K562 (cell line): Measurements from ENCODE around the gene SLCO6A1. TPM values are rescaled to one million over a fixed set of nuclear protein-coding genes. Genes with fewer than 3 reads are reported as not detected.

Experiments used
- ATAC-seq: fragments of 200-7000 bp; cut with Tn5 transposase; 3 replicates; pipeline ENCODE4 v1.9.1; 2020; ENCODE audit warnings: moderate library complexity
- BruUV-seq: library from RNA; stranded (reverse); fragments of 400-500 nt; replicated peaks from 2 replicates; lab custom pipeline; 2021; lab: Mats Ljungman, UMichigan
- CTCF ChIA-PET: fragments of 300-600 bp; formaldehyde crosslinking; extraction: SDS; loops from one replicate; lab custom pipeline; 2021; ENCODE audit warnings: low intra/inter-chr PET ratio; lab: Yijun Ruan, JAX
- POLR2A ChIA-PET: fragments of 300-600, 350-650 bp; sonication (Branson Sonifier 250); formaldehyde crosslinking; extraction: SDS; loops from one replicate; lab custom pipeline; 2021; ENCODE audit warnings: antibody characterized with exemption, inconsistent platforms; lab: Yijun Ruan, JAX
- DNase-seq, 4 experiments: peaks; one replicate each; pipeline versions ENCODE4 v3.0.0 to v3.0.0-alpha.2; 2011 to 2018; ENCODE audit warnings: low spot score in 3 of 4, mixed read lengths in 3 of 4; ENCODE audit errors: extremely low read depth in 1 of 4
- FAIRE-seq: peaks from 2 replicates; lab custom pipeline; 2011; peaks lifted over from hg19 to GRCh38; lab: Jason Lieb, UNC
- H2AFZ ChIP-seq: 2 replicates; pipeline ENCODE4 v1.6.0; 2011; ENCODE audit warnings: low read depth, low read length, control low read depth, inconsistent platforms
- H3K27ac ChIP-seq: fragments of 200-600 bp; 3 replicates; pipeline ENCODE4 v1.8.0; 2011; ENCODE audit warnings: low read depth, mild to moderate bottlenecking, control low read depth, inconsistent platforms, low read length, moderate library complexity, mixed read lengths; ENCODE audit errors: extremely low read depth
- H3K27me3 ChIP-seq, 2 experiments: fragments of 300-600 bp in 1 of 2; 2 replicates in 1 of 2; 3 replicates in 1 of 2; pipeline versions ENCODE4 v1.6.0 to v1.8.0; 2011; ENCODE audit warnings: inconsistent platforms in 2 of 2, low read length in 2 of 2, mild to moderate bottlenecking in 1 of 2, mixed read lengths in 1 of 2, moderate library complexity in 1 of 2; ENCODE audit not compliant: control insufficient read depth in 2 of 2, insufficient read depth in 2 of 2
- H3K36me3 ChIP-seq: fragments of 300-600 bp; 3 replicates; pipeline ENCODE4 v1.8.0; 2011; ENCODE audit warnings: mild to moderate bottlenecking, low read length, inconsistent platforms; ENCODE audit not compliant: control insufficient read depth, insufficient read depth
- H3K4me1 ChIP-seq, 2 experiments: fragments of 200-600 bp in 1 of 2; replicated peaks in 1 of 2; 2 replicates in 1 of 2; 3 replicates in 1 of 2; pipeline versions ENCODE4 v1.5.1 to v1.8.0; 2011; ENCODE audit warnings: inconsistent platforms in 2 of 2, low read length in 2 of 2, mild to moderate bottlenecking in 1 of 2, mixed read lengths in 1 of 2, moderate library complexity in 1 of 2; ENCODE audit not compliant: control insufficient read depth in 2 of 2, insufficient read depth in 2 of 2
- H3K4me2 ChIP-seq: 2 replicates; pipeline ENCODE4 v1.6.1; 2011; ENCODE audit warnings: low read length, control low read depth, inconsistent platforms, mixed read lengths; ENCODE audit not compliant: insufficient read depth
- H3K4me3 ChIP-seq: fragments of 200-600 bp; sonication (generic), shearing (Covaris generic); 2 replicates; pipeline ENCODE4 v1.5.1; 2016; ENCODE audit warnings: control low read depth, inconsistent platforms
- H3K79me2 ChIP-seq: fragments of 200-600 bp; 3 replicates; pipeline ENCODE4 v1.8.0; 2011; ENCODE audit warnings: low read length, inconsistent platforms; ENCODE audit not compliant: control insufficient read depth, insufficient read depth
- H3K9ac ChIP-seq, 2 experiments: 2 replicates each; pipeline versions ENCODE4 v1.6.0 to v1.6.1; 2011; ENCODE audit warnings: low read depth in 2 of 2, low read length in 2 of 2, control low read depth in 1 of 2, inconsistent platforms in 1 of 2, mild to moderate bottlenecking in 1 of 2, mixed read lengths in 1 of 2; ENCODE audit not compliant: insufficient read depth in 1 of 2
- H3K9me1 ChIP-seq: one replicate; pipeline ENCODE4 v1.6.0; 2011; ENCODE audit warnings: inconsistent platforms, mild to moderate bottlenecking, low read length, moderate library complexity; ENCODE audit not compliant: control insufficient read depth, insufficient read depth
- H3K9me3 ChIP-seq: replicated peaks from 2 replicates; pipeline ENCODE4 v1.5.1; 2011; ENCODE audit warnings: low read depth, low read length, inconsistent platforms; ENCODE audit not compliant: control insufficient read depth, insufficient read depth
- H4K20me1 ChIP-seq: replicated peaks from 2 replicates; pipeline ENCODE4 v1.6.1; 2011; ENCODE audit warnings: low read length, inconsistent platforms, mixed read lengths; ENCODE audit not compliant: control insufficient read depth, insufficient read depth
- CREM ChIP-seq: IDR thresholded peaks from 2 replicates; pipeline ENCODE4 v1.6.1; 2014; ENCODE audit warnings: antibody characterized with exemption, low read depth
- GATA2 ChIP-seq: sonication (generic); formaldehyde crosslinking; IDR thresholded peaks from 2 replicates; pipeline ENCODE4 v1.4.0; 2020; ENCODE audit warnings: mild to moderate bottlenecking, missing genetic modification reagents
- HIVEP1 ChIP-seq: fragments of 250-450 bp; sonication (Bioruptor Pico); IDR thresholded peaks from 2 replicates; pipeline ENCODE4 v1.4.0; 2020; ENCODE audit warnings: mild to moderate bottlenecking
- HMG20A ChIP-seq: fragments of 450-650 bp; formaldehyde crosslinking; conservative IDR thresholded peaks from 2 replicates; pipeline ENCODE4 v1.4.0; 2020; ENCODE audit warnings: mild to moderate bottlenecking, mixed read lengths
- MLLT1 ChIP-seq, 2 experiments: fragments of 450-650 bp; IDR thresholded peaks; 2 replicates each; pipeline ENCODE4 v1.6.1; 2016
- SFPQ ChIP-seq: fragments of 200-400 bp; formaldehyde crosslinking; IDR thresholded peaks from 2 replicates; pipeline ENCODE4 v1.6.1; 2017; ENCODE audit warnings: mild to moderate bottlenecking, low read depth, low read length, moderate library complexity
- SIRT6 ChIP-seq: IDR thresholded peaks from one replicate; pipeline ENCODE4 v1.6.1; 2012; ENCODE audit warnings: low read depth, mild to moderate bottlenecking, control low read depth, inconsistent platforms, low read length, moderate library complexity
- SRSF7 ChIP-seq: fragments of 200-400 bp; formaldehyde crosslinking; optimal IDR thresholded peaks from 2 replicates; pipeline ENCODE3; 2017; ENCODE audit warnings: mild to moderate bottlenecking, low read depth, low read length
- WGBS: fragments of 100-300 bp; shearing (Covaris generic); methylation state at CpG from one replicate; pipeline ENCODE4 v1.1.6; 2016; ENCODE audit warnings: low coverage, mixed read lengths; ENCODE audit not compliant: insufficient coverage; ENCODE audit errors: missing lambda C conversion rate; 5-methylcytosine and 5-hydroxymethylcytosine counted together
- in situ Hi-C: fragments of 300-500 bp; cut with MboI; formaldehyde crosslinking; loops from 4 replicates; pipeline ENCODE4 v1.15.0; 2018; ENCODE audit warnings: inconsistent platforms, mixed read lengths
- intact Hi-C: fragments of 100-400 bp; cut with micrococcal nuclease; formaldehyde crosslinking; loops from 2 replicates; pipeline ENCODE4 v1.14.2; 2022
- polyA plus RNA-seq, 8 experiments: library from polyadenylated mRNA; depleted of rRNA in 4 of 8; stranded (reverse) in 5 of 8; unstranded in 3 of 8; fragments of >200 nt; fragmentation: Nextera tagmentation in 2 of 8; fragmentation: Illumina TruSeq in 1 of 8; extraction: Ambion mirVana in 2 of 8; extraction: Trizol in 1 of 8; gene quantifications; 2 replicates each; pipeline versions ENCODE4 v1.2.1 to v1.2.3, GENCODE V29; 2011 to 2014; ENCODE audit warnings: inconsistent platforms in 1 of 8, missing spikeins in 1 of 8
- total RNA-seq, 7 experiments: library from RNA; depleted of rRNA in 6 of 7; stranded (reverse); fragments of >200 nt in 6 of 7; fragmentation: Illumina TruSeq in 2 of 7; extraction: Trizol in 2 of 7; gene quantifications; 2 replicates each; pipeline versions ENCODE4 v1.2.1 to v1.2.3, GENCODE V29; 2011 to 2021; ENCODE audit warnings: low replicate concordance in 1 of 7

Gene SLCO6A1
- total and polyA plus RNA-seq, 9 of the 15 experiments (the other 6 are each of a cell fraction or from before 2014, with no cell fraction given): 0.04 to 0.20 (median 0.11) TPM; not detected in 6

- TF ChIP-seq CREM: no peak
- TF ChIP-seq MLLT1 (IDR thresholded peaks at IDR 0.05): no peak
- TF ChIP-seq HMG20A (CRISPR knock-in tag): no peak
- no peak for TF ChIP-seq SIRT6
- no peak for TF ChIP-seq SRSF7
- TF ChIP-seq SFPQ: no peak
- no peak for TF ChIP-seq HIVEP1 (CRISPR knock-in tag)
- TF ChIP-seq GATA2 (CRISPR knock-in tag): no peak
- TF ChIP-seq, all 486 proteins: peak for 0
Measured at GRCh38 chr5:102375272-102375671, 123.5 kb downstream of the SLCO6A1 start.

More at GRCh38 chr5:102375272-102375671, 123.5 kb downstream of the SLCO6A1 start:
- H4K20me1 ChIP-seq: no peaks in the 10 kb centered on the region
- H3K36me3 ChIP-seq: no peaks in the 10 kb centered on the region
- H3K79me2 ChIP-seq: no peaks in the 10 kb centered on the region
- H3K9me3 ChIP-seq: 0 out of 2 replicates have a peak, but pooled peaks cover 2% of the 10 kb centered on the region
- 0% methylated on average over 1 of the region's 1 CpG for WGBS
- in situ Hi-C loops (no loop called here), intact Hi-C loops (no loop called here)
- no peak overlapping the region for H3K9ac ChIP-seq
- H3K4me3 ChIP-seq: no peak overlapping the region
- no peaks in the 10 kb centered on the region for H3K4me1 ChIP-seq
- ChIA-PET CTCF (no interaction called here), POLR2A (no interaction called here)
- H3K27me3 ChIP-seq: no peaks in the 10 kb centered on the region
- no TSS peak for BruUV-seq
- no peak overlapping the region for H3K4me2 ChIP-seq
- FAIRE-seq (no peak), ATAC-seq (no peak), DNase-seq (no peak)
- no peak overlapping the region for H3K27ac ChIP-seq
- H2AFZ ChIP-seq: no peak overlapping the region
- H3K9me1 ChIP-seq: no peaks in the 10 kb centered on the region
